ENCODE results near the gene ENO4. TPM values are rescaled to one million over a fixed set of nuclear protein-coding genes. Genes with fewer than 3 reads are reported as not detected.

The ENO4 gene
- total RNA-seq, 1 donor from 2014 or later: 0.45 TPM

DNA sequence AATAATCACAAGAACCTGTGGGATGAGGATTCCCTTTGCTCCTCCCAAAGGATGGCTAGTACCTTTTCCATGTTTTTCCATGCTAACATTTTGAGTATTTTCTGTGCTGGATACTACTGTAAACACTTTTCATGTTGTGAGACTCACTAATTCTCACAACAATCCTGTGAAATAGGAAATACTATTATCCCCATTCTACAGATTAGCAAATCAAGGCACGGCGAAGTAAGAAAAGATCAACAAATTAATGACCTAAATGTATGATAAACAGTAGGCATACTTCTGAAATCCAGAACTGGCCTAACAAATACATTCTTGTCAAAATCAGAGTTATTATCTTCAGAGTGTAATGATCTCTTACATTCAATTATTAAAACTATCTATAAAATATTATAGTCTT lies 69.3 kb downstream of the ENO4 start:
- H3K4me3 Mint-ChIP-seq (ENCODE audit: unreplicated experiment): no peak overlapping the region
- H3K27ac Mint-ChIP-seq (ENCODE audit: unreplicated experiment): no peak overlapping the region
- TF ChIP-seq, protein P1, sequence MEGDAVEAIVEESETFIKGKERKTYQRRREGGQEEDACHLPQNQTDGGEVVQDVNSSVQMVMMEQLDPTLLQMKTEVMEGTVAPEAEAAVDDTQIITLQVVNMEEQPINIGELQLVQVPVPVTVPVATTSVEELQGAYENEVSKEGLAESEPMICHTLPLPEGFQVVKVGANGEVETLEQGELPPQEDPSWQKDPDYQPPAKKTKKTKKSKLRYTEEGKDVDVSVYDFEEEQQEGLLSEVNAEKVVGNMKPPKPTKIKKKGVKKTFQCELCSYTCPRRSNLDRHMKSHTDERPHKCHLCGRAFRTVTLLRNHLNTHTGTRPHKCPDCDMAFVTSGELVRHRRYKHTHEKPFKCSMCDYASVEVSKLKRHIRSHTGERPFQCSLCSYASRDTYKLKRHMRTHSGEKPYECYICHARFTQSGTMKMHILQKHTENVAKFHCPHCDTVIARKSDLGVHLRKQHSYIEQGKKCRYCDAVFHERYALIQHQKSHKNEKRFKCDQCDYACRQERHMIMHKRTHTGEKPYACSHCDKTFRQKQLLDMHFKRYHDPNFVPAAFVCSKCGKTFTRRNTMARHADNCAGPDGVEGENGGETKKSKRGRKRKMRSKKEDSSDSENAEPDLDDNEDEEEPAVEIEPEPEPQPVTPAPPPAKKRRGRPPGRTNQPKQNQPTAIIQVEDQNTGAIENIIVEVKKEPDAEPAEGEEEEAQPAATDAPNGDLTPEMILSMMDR (IDR thresholded peaks at IDR 0.05): no peak
- DNase-seq (ENCODE audit: low spot score): no peak
- no peaks in the 10 kb centered on the region for H3K4me1 Mint-ChIP-seq (ENCODE audit: low read depth)
- H3K36me3 Mint-ChIP-seq (ENCODE audit: low read depth): peaks cover 24% of the 10 kb centered on the region
- H3K27me3 Mint-ChIP-seq (ENCODE audit: low read depth): no peaks in the 10 kb centered on the region
- H3K9me3 Mint-ChIP-seq (ENCODE audit: low read depth): no peaks in the 10 kb centered on the region

DNA sequence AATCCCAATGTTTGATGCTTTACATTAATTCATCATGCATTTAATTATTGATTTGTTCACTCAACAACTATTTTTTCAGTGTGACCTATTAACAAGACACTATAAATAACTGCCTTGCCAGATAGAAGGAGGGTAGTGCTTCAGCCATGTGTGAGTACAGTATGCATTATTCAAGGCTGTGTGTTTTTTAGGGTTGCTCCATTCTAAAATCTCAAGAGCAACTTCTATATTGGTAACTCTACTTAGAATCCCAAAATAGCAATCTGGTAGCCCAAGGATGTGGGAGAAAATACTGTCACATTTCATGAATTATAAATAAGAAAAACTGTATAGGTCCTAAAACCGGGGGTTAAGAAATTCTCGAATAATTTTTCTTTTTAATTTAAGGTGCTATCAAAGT lies 69.9 kb downstream of the ENO4 start:
- Mint-ChIP-seq H3K4me3 (ENCODE audit: unreplicated experiment) (no peak overlapping the region), H3K4me1 (ENCODE audit: low read depth) (no peaks in the 10 kb centered on the region), H3K36me3 (ENCODE audit: low read depth) (peaks cover 23% of the 10 kb centered on the region), H3K9me3 (ENCODE audit: low read depth) (no peaks in the 10 kb centered on the region), H3K27ac (ENCODE audit: unreplicated experiment) (no peak overlapping the region), H3K27me3 (ENCODE audit: low read depth) (no peaks in the 10 kb centered on the region)
- DNase-seq (ENCODE audit: low spot score): no peak
- TF ChIP-seq, protein P1 (IDR thresholded peaks at IDR 0.05): no peak

DNA sequence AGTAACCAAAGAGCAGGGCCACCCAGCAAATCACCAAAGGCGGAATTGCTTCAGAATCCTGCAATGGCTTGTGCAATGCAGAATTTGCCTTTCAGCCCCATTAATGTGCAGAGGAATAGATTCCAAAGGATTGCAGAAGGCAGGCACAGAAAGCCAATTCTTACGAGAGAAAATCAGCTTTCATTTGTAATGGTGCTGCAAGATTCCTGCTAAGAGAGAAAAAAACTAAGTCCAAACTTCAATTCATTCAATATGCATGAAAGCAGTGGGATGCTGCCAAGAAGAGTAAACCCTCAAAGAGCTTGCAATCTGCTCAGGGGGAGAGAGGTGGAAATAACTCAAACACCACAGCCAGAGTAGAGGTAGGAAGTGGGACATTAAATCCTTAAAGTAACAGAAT lies 70.4 kb downstream of the ENO4 start:
- no peak overlapping the region for H3K27ac Mint-ChIP-seq (ENCODE audit: unreplicated experiment)
- no peaks in the 10 kb centered on the region for H3K9me3 Mint-ChIP-seq (ENCODE audit: low read depth)
- DNase-seq (ENCODE audit: low spot score): no peak
- H3K36me3 Mint-ChIP-seq (ENCODE audit: low read depth): peaks cover 23% of the 10 kb centered on the region
- H3K27me3 Mint-ChIP-seq (ENCODE audit: low read depth): no peaks in the 10 kb centered on the region
- no peaks in the 10 kb centered on the region for H3K4me1 Mint-ChIP-seq (ENCODE audit: low read depth)
- H3K4me3 Mint-ChIP-seq (ENCODE audit: unreplicated experiment): no peak overlapping the region
- TF ChIP-seq, protein P1 (IDR thresholded peaks at IDR 0.05): no peak

DNA sequence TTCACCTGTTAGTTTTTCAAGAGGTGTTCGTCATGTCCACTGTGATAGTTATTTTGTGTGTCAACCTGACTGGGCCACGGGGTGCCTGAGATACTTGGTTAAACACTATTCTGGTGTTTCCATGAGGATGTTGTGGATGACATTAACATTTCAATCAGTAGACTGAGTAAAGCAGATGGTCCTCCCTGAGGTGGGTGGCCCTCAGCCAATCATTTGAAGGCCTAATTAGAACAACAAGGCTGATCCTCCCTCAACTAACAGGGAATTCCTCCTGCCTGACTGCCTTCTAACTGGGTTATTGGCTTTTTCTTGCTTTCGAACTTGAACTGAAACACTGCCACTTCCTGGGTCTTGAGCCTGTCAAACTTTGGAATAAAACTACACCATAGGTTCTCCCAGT lies 75.8 kb downstream of the ENO4 start:
- no peak overlapping the region for H3K4me3 Mint-ChIP-seq (ENCODE audit: unreplicated experiment)
- H3K27ac Mint-ChIP-seq (ENCODE audit: unreplicated experiment): no peak overlapping the region
- no peak for DNase-seq (ENCODE audit: low spot score)

DNA sequence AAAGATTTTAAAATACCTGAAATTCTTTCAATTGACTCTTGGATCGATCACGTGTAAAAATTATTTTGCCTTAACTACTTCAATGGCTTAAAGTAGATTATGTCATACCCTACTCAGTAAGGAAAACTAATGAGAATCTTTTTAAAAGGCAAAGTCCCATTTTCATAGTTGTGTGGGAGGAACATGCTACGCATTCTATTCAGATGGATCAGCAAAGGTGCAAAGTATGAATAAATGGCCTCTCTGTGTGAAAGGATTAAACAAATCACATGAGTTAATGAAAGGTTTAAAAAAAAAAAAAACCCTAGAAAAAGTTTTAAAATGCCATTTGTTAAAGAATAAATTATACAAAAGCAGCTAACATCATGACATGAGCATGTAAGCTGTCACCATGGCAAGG lies 77.1 kb downstream of the ENO4 start:
- peaks cover 20% of the 10 kb centered on the region for H3K36me3 Mint-ChIP-seq (ENCODE audit: low read depth)
- no peak for DNase-seq (ENCODE audit: low spot score)
- no peak overlapping the region for H3K4me3 Mint-ChIP-seq (ENCODE audit: unreplicated experiment)
- H3K9me3 Mint-ChIP-seq (ENCODE audit: low read depth): no peaks in the 10 kb centered on the region
- TF ChIP-seq, protein P1 (IDR thresholded peaks at IDR 0.05): no peak
- H3K27ac Mint-ChIP-seq (ENCODE audit: unreplicated experiment): no peak overlapping the region
- H3K4me1 Mint-ChIP-seq (ENCODE audit: low read depth): no peaks in the 10 kb centered on the region
- H3K27me3 Mint-ChIP-seq (ENCODE audit: low read depth): no peaks in the 10 kb centered on the region

More for the DNA sequence above, 75.8 kb downstream of the ENO4 start:
- Mint-ChIP-seq H3K9me3 (ENCODE audit: low read depth) (no peaks in the 10 kb centered on the region), H3K4me1 (ENCODE audit: low read depth) (no peaks in the 10 kb centered on the region), H3K27me3 (ENCODE audit: low read depth) (no peaks in the 10 kb centered on the region), H3K36me3 (ENCODE audit: low read depth) (peaks cover 28% of the 10 kb centered on the region)
- TF ChIP-seq, protein P1 (IDR thresholded peaks at IDR 0.05): no peak
